ENCODE data around the gene CCDC146.

CCDC146 gene

DNA sequence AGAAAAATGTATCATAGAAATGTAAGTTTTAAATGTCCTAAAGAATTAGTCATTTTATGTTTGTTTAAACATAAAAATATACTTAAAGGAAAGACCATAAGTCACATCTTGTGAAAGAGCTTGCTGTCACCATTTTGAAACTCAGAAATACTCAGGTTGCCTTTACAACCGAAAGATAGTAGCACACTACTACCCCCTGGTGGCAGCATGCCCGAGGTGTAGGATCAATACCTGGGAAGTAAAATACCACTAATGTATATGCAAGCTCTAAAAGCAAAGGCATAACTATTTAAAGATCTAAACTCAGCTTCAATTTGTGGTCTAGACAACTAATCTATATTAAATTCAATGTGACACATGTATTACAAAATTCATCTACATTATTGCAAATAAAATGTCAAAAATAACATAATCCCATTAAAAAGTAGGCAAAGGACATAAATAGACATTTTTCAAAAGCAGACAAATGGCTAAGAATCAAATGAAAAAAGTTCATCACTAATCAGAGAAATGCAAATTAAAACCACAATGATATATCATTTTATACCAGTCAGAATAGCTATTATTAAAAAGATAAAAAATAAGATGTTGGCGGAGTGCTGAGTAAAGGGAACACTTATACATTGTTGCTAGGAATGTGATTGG, 124.9 kb downstream of the CCDC146 start:
- Histone ChIP-seq H3K27me3 (ENCODE audit: control insufficient read depth, insufficient read depth, low read length) (no peaks in the 10 kb centered on the region), H3K27ac (no peak overlapping the region), H3K9me3 (ENCODE audit: control insufficient read depth, low read length) (no peaks in the 10 kb centered on the region), H3K36me3 (ENCODE audit: control insufficient read depth, insufficient read depth, low read length) (no peaks in the 10 kb centered on the region), H3K79me2 (no peaks in the 10 kb centered on the region), H3K4me1 (no peaks in the 10 kb centered on the region), H3K4me3 (ENCODE audit: low read depth, low read length) (no peak overlapping the region), H3K9ac (no peak overlapping the region), H2AFZ (peak overlapping the region; percentile 68), H3K4me2 (ENCODE audit: low read length) (no peak overlapping the region)
- TF ChIP-seq, protein P1, sequence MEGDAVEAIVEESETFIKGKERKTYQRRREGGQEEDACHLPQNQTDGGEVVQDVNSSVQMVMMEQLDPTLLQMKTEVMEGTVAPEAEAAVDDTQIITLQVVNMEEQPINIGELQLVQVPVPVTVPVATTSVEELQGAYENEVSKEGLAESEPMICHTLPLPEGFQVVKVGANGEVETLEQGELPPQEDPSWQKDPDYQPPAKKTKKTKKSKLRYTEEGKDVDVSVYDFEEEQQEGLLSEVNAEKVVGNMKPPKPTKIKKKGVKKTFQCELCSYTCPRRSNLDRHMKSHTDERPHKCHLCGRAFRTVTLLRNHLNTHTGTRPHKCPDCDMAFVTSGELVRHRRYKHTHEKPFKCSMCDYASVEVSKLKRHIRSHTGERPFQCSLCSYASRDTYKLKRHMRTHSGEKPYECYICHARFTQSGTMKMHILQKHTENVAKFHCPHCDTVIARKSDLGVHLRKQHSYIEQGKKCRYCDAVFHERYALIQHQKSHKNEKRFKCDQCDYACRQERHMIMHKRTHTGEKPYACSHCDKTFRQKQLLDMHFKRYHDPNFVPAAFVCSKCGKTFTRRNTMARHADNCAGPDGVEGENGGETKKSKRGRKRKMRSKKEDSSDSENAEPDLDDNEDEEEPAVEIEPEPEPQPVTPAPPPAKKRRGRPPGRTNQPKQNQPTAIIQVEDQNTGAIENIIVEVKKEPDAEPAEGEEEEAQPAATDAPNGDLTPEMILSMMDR (IDR thresholded peaks at IDR 0.05), result peak; percentile 82

DNA sequence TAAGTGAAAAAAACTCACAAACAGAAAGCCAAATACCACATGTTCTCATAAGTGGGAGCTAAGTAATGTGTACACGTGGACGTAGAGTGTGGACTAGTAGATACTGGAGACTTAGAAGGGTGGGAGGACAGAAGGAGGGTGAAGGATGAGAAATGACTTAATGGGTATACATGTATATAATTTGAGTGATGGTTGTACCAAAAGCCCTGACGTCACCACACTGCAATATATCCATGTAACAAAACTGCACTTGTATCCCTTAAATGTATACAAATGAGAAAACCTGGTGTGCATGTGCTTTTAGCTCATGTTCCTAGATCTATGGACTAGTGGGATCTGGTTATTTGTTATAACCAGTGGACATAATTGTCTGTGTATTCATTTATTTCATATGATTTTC, 125.7 kb downstream of the CCDC146 start:
- TF ChIP-seq, protein P1 (IDR thresholded peaks at IDR 0.05), result no peak
- H3K4me3 ChIP-seq (ENCODE audit: low read depth, low read length), result no peak overlapping the region
- no peak overlapping the region for H3K4me2 ChIP-seq (ENCODE audit: low read length)
- H3K27ac ChIP-seq, result no peak overlapping the region
- no peak overlapping the region for H2AFZ ChIP-seq
- no peak overlapping the region for H3K9ac ChIP-seq
- no peaks in the 10 kb centered on the region for H3K27me3 ChIP-seq (ENCODE audit: control insufficient read depth, insufficient read depth, low read length)
- H3K4me1 ChIP-seq, result no peaks in the 10 kb centered on the region
- no peaks in the 10 kb centered on the region for H3K79me2 ChIP-seq
- H3K36me3 ChIP-seq (ENCODE audit: control insufficient read depth, insufficient read depth, low read length), result no peaks in the 10 kb centered on the region
- H3K9me3 ChIP-seq (ENCODE audit: control insufficient read depth, low read length), result no peaks in the 10 kb centered on the region

DNA sequence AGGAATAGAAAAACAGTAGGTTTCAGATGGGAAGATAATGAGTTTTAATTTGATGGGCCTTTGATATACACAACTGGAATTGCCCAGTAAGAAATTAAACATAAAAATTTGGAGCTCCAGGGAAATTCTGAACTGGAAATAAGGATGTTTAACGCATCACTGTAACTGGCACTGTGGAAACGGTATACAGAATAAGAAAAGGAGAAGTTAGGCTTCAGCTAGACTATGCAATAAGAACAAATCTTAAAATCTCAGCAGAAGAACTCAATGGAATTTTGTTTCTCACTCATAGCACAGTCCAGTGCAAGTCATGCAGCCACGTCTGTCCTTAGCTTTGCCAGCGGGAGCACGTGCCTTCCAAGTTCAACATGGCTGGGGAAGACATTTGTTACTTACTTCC, 130.1 kb downstream of the CCDC146 start:
- no peaks in the 10 kb centered on the region for H3K9me3 ChIP-seq (ENCODE audit: control insufficient read depth, low read length)
- H3K27ac ChIP-seq, result no peak overlapping the region
- no peak overlapping the region for H3K4me3 ChIP-seq (ENCODE audit: low read depth, low read length)
- no peak overlapping the region for H3K9ac ChIP-seq
- H3K79me2 ChIP-seq, result no peaks in the 10 kb centered on the region
- H2AFZ ChIP-seq, result no peak overlapping the region
- no peak overlapping the region for H3K4me2 ChIP-seq (ENCODE audit: low read length)
- no peaks in the 10 kb centered on the region for H3K4me1 ChIP-seq
- TF ChIP-seq, protein P1 (IDR thresholded peaks at IDR 0.05), result no peak
- H3K27me3 ChIP-seq (ENCODE audit: control insufficient read depth, insufficient read depth, low read length), result no peaks in the 10 kb centered on the region
- no peaks in the 10 kb centered on the region for H3K36me3 ChIP-seq (ENCODE audit: control insufficient read depth, insufficient read depth, low read length)

DNA sequence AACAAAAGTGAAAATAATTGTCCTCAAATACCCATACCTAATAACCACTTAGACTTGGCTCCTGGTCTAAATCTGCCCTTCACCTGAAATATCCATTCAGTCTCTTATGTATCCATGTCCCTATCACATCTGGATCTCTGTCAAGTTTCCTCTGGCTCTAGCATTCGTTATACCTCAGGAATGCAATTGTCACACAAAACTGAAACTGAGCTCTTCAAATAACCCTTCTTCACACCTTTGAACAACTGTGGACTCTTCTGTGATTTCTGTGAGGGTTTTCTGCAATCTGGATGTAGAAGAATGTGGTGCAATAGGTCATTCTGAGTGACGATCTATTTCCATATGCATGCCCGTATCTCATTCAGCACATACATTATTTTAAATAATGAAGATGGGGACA, 130.7 kb downstream of the CCDC146 start:
- TF ChIP-seq, protein P1 (IDR thresholded peaks at IDR 0.05), result no peak
- Histone ChIP-seq H3K4me2 (ENCODE audit: low read length) (no peak overlapping the region), H3K4me3 (ENCODE audit: low read depth, low read length) (no peak overlapping the region), H3K9me3 (ENCODE audit: control insufficient read depth, low read length) (no peaks in the 10 kb centered on the region), H3K36me3 (ENCODE audit: control insufficient read depth, insufficient read depth, low read length) (no peaks in the 10 kb centered on the region), H2AFZ (no peak overlapping the region), H3K27me3 (ENCODE audit: control insufficient read depth, insufficient read depth, low read length) (no peaks in the 10 kb centered on the region), H3K4me1 (no peaks in the 10 kb centered on the region), H3K9ac (no peak overlapping the region), H3K27ac (no peak overlapping the region), H3K79me2 (no peaks in the 10 kb centered on the region)

DNA sequence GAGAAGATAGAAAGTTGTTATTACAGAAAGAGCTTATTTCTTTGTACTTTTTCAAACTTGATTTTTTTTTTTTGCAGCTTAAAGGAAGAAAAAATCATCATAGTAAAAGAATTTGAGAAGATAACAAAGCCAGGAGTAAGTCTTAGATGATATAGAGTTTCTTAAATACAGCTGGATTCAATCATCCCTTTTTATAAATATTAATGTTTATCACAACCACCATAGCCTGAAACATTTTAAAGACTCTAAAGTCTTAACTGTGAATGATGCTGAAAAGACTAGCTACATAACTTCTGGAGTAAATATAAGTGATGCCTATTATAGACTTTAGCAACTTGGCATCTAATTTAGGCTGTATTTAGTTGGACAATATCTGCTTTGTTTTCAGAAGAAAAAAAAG, 132.0 kb downstream of the CCDC146 start:
- Histone ChIP-seq H3K4me3 (ENCODE audit: low read depth, low read length) (no peak overlapping the region), H3K36me3 (ENCODE audit: control insufficient read depth, insufficient read depth, low read length) (no peaks in the 10 kb centered on the region), H3K27me3 (ENCODE audit: control insufficient read depth, insufficient read depth, low read length) (no peaks in the 10 kb centered on the region), H3K4me2 (ENCODE audit: low read length) (no peak overlapping the region), H3K79me2 (no peaks in the 10 kb centered on the region), H3K27ac (no peak overlapping the region), H3K4me1 (no peaks in the 10 kb centered on the region), H3K9me3 (ENCODE audit: control insufficient read depth, low read length) (no peaks in the 10 kb centered on the region), H3K9ac (no peak overlapping the region), H2AFZ (no peak overlapping the region)
- TF ChIP-seq, protein P1 (IDR thresholded peaks at IDR 0.05), result no peak
